HG02610 (cell line): ENCODE results near the gene ENOX1.

ENCODE experiments used
- ATAC-seq: cut with Tn5 transposase; IDR thresholded peaks from one replicate; pipeline ENCODE4 v1.9.1; 2021; ENCODE audit warnings: mild to moderate bottlenecking, moderate library complexity; ENCODE audit not compliant: unreplicated experiment

Gene ENOX1

GRCh38 chr13:43676320-43676719 lies 110.5 kb downstream of the ENOX1 start:
- ATAC-seq: peak; percentile 95

- ATAC-seq: no peak
Observed at GRCh38 chr13:43675577-43675976, 111.2 kb downstream of the ENOX1 start.

- no peak for ATAC-seq
Observed at GRCh38 chr13:43669964-43670363, 116.8 kb downstream of the ENOX1 start.

GRCh38 chr13:43669101-43669500 lies 117.7 kb downstream of the ENOX1 start:
- no peak for ATAC-seq

- ATAC-seq: no peak
Observed at GRCh38 chr13:43666403-43666802, 120.4 kb downstream of the ENOX1 start.

- no peak for ATAC-seq
Observed at GRCh38 chr13:43665388-43665787, 121.4 kb downstream of the ENOX1 start.

GRCh38 chr13:43664700-43665191 lies 122.0 kb downstream of the ENOX1 start:
- no peak for ATAC-seq

- ATAC-seq: no peak
Observed at GRCh38 chr13:43663474-43664090, 123.2 kb downstream of the ENOX1 start.

GRCh38 chr13:43662976-43663375 lies 123.8 kb downstream of the ENOX1 start:
- ATAC-seq: no peak

GRCh38 chr13:43661161-43661830 lies 125.5 kb downstream of the ENOX1 start:
- ATAC-seq: no peak

GRCh38 chr13:43657485-43657884 lies 129.3 kb downstream of the ENOX1 start:
- no peak for ATAC-seq

GRCh38 chr13:43653980-43654379 lies 132.8 kb downstream of the ENOX1 start:
- no peak for ATAC-seq

- ATAC-seq: no peak
Observed at GRCh38 chr13:43653395-43653794, 133.4 kb downstream of the ENOX1 start.

- no peak for ATAC-seq
Observed at GRCh38 chr13:43652760-43653159, 134.0 kb downstream of the ENOX1 start.

- ATAC-seq: no peak
Observed at GRCh38 chr13:43650882-43651281, 135.9 kb downstream of the ENOX1 start.

GRCh38 chr13:43648733-43649132 lies 138.0 kb downstream of the ENOX1 start:
- ATAC-seq: no peak

GRCh38 chr13:43647471-43647870 lies 139.3 kb downstream of the ENOX1 start:
- no peak for ATAC-seq

- ATAC-seq: no peak
Observed at GRCh38 chr13:43640476-43640875, 146.3 kb downstream of the ENOX1 start.

GRCh38 chr13:43631106-43631505 lies 155.7 kb downstream of the ENOX1 start:
- ATAC-seq: no peak

GRCh38 chr13:43629691-43630480 lies 156.9 kb downstream of the ENOX1 start:
- no peak for ATAC-seq

- no peak for ATAC-seq
Observed at GRCh38 chr13:43626994-43627393, 159.8 kb downstream of the ENOX1 start.

GRCh38 chr13:43614063-43614462 lies 172.7 kb downstream of the ENOX1 start:
- no peak for ATAC-seq
